Memory B cell (primary cell): ENCODE data around the gene TCF4.
A peak's percentile ranks its signal among the peaks of the same experiment; 100 is the strongest.

Experiments used
- ATAC-seq: fragments of 150-1000 bp; cut with Tn5 transposase; 2 replicates; pipeline ENCODE4 v1.10.0; 2021; ENCODE audit warnings: low read depth, mild to moderate bottlenecking, moderate library complexity
- DNase-seq, 2 donors: peaks; one replicate each; pipeline ENCODE4 v3.0.0; 2022; ENCODE audit warnings: low spot score in 2 of 2
- H3K27ac Mint-ChIP-seq: one replicate; pipeline ENCODE4 v1.8.0; 2022; ENCODE audit warnings: mild to moderate bottlenecking, moderate library complexity, mixed read lengths
- H3K27me3 Mint-ChIP-seq: one replicate; pipeline ENCODE4 v1.8.0; 2022; ENCODE audit warnings: mixed read lengths
- H3K36me3 Mint-ChIP-seq: one replicate; pipeline ENCODE4 v1.8.0; 2022; ENCODE audit warnings: mild to moderate bottlenecking, mixed read lengths
- H3K4me1 Mint-ChIP-seq: one replicate; pipeline ENCODE4 v1.8.0; 2022; ENCODE audit warnings: mixed read lengths
- H3K4me3 Mint-ChIP-seq: one replicate; pipeline ENCODE4 v1.8.0; 2022; ENCODE audit warnings: mild to moderate bottlenecking, moderate library complexity, mixed read lengths
- H3K9me3 Mint-ChIP-seq: one replicate; pipeline ENCODE4 v1.8.0; 2022; ENCODE audit warnings: mixed read lengths

Gene TCF4

GRCh38 chr18:55381277-55381676 lies 206.7 kb downstream of the TCF4 start:
- Mint-ChIP-seq H3K9me3 (peaks cover 6% of the 10 kb centered on the region), H3K36me3 (peaks cover 9% of the 10 kb centered on the region), H3K4me3 (no peak overlapping the region), H3K4me1 (peaks cover 29% of the 10 kb centered on the region), H3K27me3 (no peaks in the 10 kb centered on the region), H3K27ac (no peak overlapping the region)
- DNase-seq (no peak), ATAC-seq (no peak)

DNA sequence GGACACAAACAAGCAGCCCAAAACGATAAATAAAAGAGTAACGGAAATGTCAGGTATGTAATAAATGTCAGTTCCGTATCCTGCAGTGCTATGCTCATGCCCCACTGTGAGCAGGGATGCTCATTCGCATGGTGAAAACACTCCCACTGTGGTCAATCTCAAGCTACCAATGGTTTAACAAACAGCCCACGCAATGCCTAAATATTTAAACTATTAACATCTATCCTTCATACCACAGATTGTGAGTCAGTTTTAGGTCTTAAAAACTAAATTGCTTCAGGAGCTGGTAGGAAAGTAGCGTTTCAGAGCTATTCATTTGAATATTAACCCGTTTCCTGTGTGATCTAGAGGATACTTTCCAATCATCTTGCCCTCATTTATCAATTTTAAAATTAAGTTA lies 207.4 kb downstream of the TCF4 start:
- peaks cover 9% of the 10 kb centered on the region for H3K36me3 Mint-ChIP-seq
- ATAC-seq (no peak), DNase-seq (no peak)
- H3K27ac Mint-ChIP-seq, result no peak overlapping the region
- peaks cover 29% of the 10 kb centered on the region for H3K4me1 Mint-ChIP-seq
- no peaks in the 10 kb centered on the region for H3K27me3 Mint-ChIP-seq
- no peak overlapping the region for H3K4me3 Mint-ChIP-seq
- peaks cover 6% of the 10 kb centered on the region for H3K9me3 Mint-ChIP-seq

DNA sequence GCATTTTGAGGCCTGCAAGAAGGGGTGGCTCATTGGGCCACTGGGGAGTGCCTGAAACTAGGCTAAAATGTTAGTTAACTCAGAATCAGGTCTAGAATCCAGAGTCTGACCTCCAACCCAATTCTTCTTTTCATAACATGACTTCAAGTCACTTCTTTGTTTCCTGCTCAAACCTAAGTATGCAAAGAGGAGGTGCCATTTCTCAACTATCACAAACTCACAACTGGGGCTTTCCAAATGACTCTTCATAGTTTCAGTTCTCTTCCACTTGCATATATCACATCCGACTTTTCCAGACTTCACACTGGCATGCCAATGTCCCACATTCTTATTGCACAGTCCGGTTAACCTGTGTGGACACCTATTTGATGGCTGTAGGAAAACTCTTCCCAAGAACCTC lies 211.6 kb downstream of the TCF4 start:
- Mint-ChIP-seq H3K27me3 (no peaks in the 10 kb centered on the region), H3K4me1 (peaks cover 14% of the 10 kb centered on the region), H3K27ac (peak overlapping the region; percentile 67), H3K36me3 (peaks cover 7% of the 10 kb centered on the region), H3K4me3 (no peak overlapping the region), H3K9me3 (peaks cover 4% of the 10 kb centered on the region)
- DNase-seq (peak in 1 of 2 donors; percentile 31), ATAC-seq (peak; percentile 98)

GRCh38 chr18:55375930-55376329 lies 212.1 kb downstream of the TCF4 start:
- H3K27ac Mint-ChIP-seq, result peak overlapping the region; percentile 67
- peaks cover 4% of the 10 kb centered on the region for H3K9me3 Mint-ChIP-seq
- H3K4me3 Mint-ChIP-seq, result no peak overlapping the region

GRCh38 chr18:55374741-55375140 lies 213.3 kb downstream of the TCF4 start:
- Mint-ChIP-seq H3K27ac (no peak overlapping the region), H3K27me3 (no peaks in the 10 kb centered on the region), H3K36me3 (peaks cover 6% of the 10 kb centered on the region), H3K4me3 (no peak overlapping the region), H3K9me3 (peaks cover 3% of the 10 kb centered on the region), H3K4me1 (peaks cover 15% of the 10 kb centered on the region)
- no peak for DNase-seq
- ATAC-seq, result no peak

More at GRCh38 chr18:55375930-55376329, 212.1 kb downstream of the TCF4 start:
- Mint-ChIP-seq H3K36me3 (peaks cover 7% of the 10 kb centered on the region), H3K27me3 (no peaks in the 10 kb centered on the region), H3K4me1 (peaks cover 14% of the 10 kb centered on the region)
- DNase-seq (no peak), ATAC-seq (peak; percentile 17)

DNA sequence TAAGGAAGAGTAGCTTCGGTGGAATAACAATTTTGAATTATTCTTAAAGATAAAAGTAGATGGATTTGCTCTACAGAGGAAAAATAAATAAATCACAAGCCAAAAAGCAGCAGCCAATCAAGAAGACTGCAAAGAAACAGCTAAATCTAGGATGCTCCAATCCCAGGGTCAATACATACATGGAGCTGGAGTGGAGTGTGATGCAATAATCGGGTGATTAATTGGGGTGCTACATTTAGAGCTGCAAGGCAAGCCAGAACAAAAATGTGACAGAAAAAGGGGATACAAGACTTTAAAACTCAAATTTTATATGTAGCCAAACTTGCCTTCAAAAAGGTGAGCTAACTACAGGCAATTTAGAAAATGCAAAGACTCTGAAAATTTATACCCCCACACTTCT lies 215.8 kb downstream of the TCF4 start:
- Mint-ChIP-seq H3K4me3 (no peak overlapping the region), H3K27ac (no peak overlapping the region), H3K36me3 (peaks cover 5% of the 10 kb centered on the region), H3K4me1 (peaks cover 15% of the 10 kb centered on the region), H3K27me3 (no peaks in the 10 kb centered on the region), H3K9me3 (no peaks in the 10 kb centered on the region)
- ATAC-seq (no peak), DNase-seq (no peak)

DNA sequence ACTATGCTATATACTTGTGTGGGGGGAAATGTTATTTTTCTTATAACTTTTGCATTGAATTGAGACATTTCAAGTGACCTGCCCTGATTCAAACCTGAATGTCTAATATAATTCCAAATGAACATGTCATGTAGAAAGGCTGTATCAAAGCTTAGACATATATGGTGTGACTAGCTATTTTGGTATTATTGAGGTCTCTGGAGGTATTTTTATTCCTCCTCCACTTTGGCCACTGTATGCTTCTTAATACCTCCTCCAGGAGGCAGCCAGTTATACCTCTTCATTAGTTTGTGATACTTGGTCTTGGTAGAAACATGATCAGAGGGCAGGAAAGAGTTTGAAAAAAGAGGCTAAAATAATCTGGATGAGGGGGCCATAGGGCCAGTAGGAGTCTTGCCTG lies 217.1 kb downstream of the TCF4 start:
- no peak for ATAC-seq
- Mint-ChIP-seq H3K27ac (no peak overlapping the region), H3K36me3 (peaks cover 5% of the 10 kb centered on the region), H3K4me1 (peaks cover 9% of the 10 kb centered on the region), H3K9me3 (no peaks in the 10 kb centered on the region), H3K27me3 (no peaks in the 10 kb centered on the region), H3K4me3 (no peak overlapping the region)
- no peak for DNase-seq

- no peaks in the 10 kb centered on the region for H3K9me3 Mint-ChIP-seq
- no peaks in the 10 kb centered on the region for H3K27me3 Mint-ChIP-seq
- ATAC-seq (no peak), DNase-seq (no peak)
- peaks cover 5% of the 10 kb centered on the region for H3K36me3 Mint-ChIP-seq
- H3K4me3 Mint-ChIP-seq, result no peak overlapping the region
- H3K4me1 Mint-ChIP-seq, result peaks cover 9% of the 10 kb centered on the region
- no peak overlapping the region for H3K27ac Mint-ChIP-seq
Observed at GRCh38 chr18:55369346-55369745, 218.6 kb downstream of the TCF4 start.

DNA sequence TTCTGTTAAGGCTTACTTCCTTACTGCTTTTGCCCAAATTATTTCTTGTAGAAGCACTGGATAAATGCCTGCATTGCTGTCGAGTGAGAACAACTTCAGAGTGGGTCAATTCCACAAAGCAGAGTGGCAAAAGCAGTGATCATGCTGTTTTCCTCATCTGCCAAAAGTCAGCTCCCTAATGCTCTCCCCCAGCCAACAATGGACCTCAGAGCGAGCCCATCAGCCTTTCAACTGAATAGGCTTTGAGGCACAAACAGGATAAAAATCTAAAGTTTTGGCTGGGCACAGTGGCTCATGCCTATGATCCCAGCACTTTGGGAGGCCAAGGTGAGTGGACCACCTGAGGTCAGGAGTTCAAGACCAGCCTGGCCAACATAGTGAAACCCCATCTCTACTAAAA lies 222.7 kb downstream of the TCF4 start:
- ATAC-seq (no peak), DNase-seq (no peak)
- Mint-ChIP-seq H3K9me3 (peaks cover 4% of the 10 kb centered on the region), H3K27me3 (no peaks in the 10 kb centered on the region), H3K27ac (no peak overlapping the region), H3K36me3 (peaks cover 8% of the 10 kb centered on the region), H3K4me3 (no peak overlapping the region), H3K4me1 (peaks cover 10% of the 10 kb centered on the region)

DNA sequence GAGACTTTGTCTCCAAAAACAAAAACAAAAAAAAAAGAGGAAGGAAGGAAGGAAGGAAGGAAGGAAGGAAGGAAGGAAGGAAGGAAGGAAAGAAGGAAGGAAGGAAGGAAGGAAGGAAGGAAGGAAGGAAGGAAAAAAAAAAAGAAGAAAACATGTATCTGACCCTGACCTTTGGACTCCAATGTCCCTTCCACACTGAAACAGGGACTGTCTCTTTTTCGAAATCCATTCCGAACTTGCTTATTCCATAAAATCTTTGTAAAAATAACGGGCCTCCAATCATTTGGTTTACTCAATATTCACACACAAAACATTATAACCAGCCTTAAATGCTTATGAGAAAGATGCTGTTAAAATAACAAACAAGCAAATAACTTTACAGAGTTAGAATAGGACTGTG lies 225.7 kb downstream of the TCF4 start:
- peaks cover 13% of the 10 kb centered on the region for H3K4me1 Mint-ChIP-seq
- peaks cover 5% of the 10 kb centered on the region for H3K9me3 Mint-ChIP-seq
- no peaks in the 10 kb centered on the region for H3K27me3 Mint-ChIP-seq
- peaks cover 19% of the 10 kb centered on the region for H3K36me3 Mint-ChIP-seq
- H3K4me3 Mint-ChIP-seq, result no peak overlapping the region
- H3K27ac Mint-ChIP-seq, result no peak overlapping the region
- ATAC-seq, result no peak
- DNase-seq, result no peak

- ATAC-seq (no peak), DNase-seq (no peak)
- H3K4me3 Mint-ChIP-seq, result no peak overlapping the region
- H3K9me3 Mint-ChIP-seq, result peaks cover 5% of the 10 kb centered on the region
- no peaks in the 10 kb centered on the region for H3K27me3 Mint-ChIP-seq
- H3K4me1 Mint-ChIP-seq, result peaks cover 13% of the 10 kb centered on the region
- no peak overlapping the region for H3K27ac Mint-ChIP-seq
- H3K36me3 Mint-ChIP-seq, result peaks cover 19% of the 10 kb centered on the region
Observed at GRCh38 chr18:55361492-55362250, 226.3 kb downstream of the TCF4 start.

DNA sequence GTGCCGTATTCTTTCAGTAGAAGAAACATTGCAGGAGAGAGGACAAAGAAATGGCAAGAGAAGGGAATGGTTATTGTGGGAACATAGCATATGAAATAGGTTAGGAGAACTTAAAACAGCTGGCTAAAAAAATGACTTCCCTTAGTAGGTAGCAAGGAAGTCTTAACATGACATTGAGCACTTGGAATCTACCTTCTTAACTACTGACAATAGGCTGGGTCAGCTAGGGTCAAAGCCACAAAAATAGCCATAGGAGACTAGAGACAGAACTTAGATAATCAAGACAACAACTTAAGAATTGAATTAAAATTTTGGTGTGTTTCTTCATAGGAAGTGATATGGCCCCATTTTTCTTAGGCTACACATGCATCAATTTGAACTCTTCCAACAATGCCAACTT lies 227.9 kb downstream of the TCF4 start:
- no peak for ATAC-seq
- H3K27ac Mint-ChIP-seq, result no peak overlapping the region

DNA sequence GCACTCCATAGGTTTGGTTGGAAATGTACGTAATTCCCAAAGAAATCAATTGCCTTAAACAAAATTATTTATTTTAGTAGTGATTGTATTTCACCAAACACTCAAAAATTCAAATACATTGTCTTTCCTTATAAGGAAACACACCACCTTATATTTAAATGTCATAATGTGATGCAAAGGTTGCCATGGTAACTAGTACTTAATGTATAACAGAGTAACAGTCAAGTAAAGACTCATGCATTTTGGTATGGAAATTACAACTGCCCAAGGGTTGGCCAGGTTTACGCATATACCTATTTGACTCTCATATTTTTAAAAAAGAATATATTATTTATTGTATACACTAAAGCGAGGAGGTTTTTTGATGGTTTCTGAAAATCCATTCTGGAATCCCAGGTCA lies 231.2 kb downstream of the TCF4 start:
- peaks cover 12% of the 10 kb centered on the region for H3K4me1 Mint-ChIP-seq
- peaks cover 17% of the 10 kb centered on the region for H3K36me3 Mint-ChIP-seq
- no peak for ATAC-seq

More for the DNA sequence above, 227.9 kb downstream of the TCF4 start:
- DNase-seq, result no peak
- Mint-ChIP-seq H3K9me3 (peaks cover 5% of the 10 kb centered on the region), H3K4me3 (no peak overlapping the region), H3K4me1 (peaks cover 13% of the 10 kb centered on the region), H3K27me3 (no peaks in the 10 kb centered on the region), H3K36me3 (peaks cover 19% of the 10 kb centered on the region)

GRCh38 chr18:55355223-55355622 lies 232.8 kb downstream of the TCF4 start:
- H3K4me3 Mint-ChIP-seq, result no peak overlapping the region
- peaks cover 2% of the 10 kb centered on the region for H3K9me3 Mint-ChIP-seq
- ATAC-seq, result no peak
- no peak overlapping the region for H3K27ac Mint-ChIP-seq
- peaks cover 12% of the 10 kb centered on the region for H3K36me3 Mint-ChIP-seq
- no peak for DNase-seq
- no peaks in the 10 kb centered on the region for H3K27me3 Mint-ChIP-seq
- H3K4me1 Mint-ChIP-seq, result peaks cover 6% of the 10 kb centered on the region

More for the DNA sequence above, 231.2 kb downstream of the TCF4 start:
- Mint-ChIP-seq H3K9me3 (peaks cover 2% of the 10 kb centered on the region), H3K27ac (no peak overlapping the region), H3K4me3 (no peak overlapping the region), H3K27me3 (no peaks in the 10 kb centered on the region)
- DNase-seq, result no peak

DNA sequence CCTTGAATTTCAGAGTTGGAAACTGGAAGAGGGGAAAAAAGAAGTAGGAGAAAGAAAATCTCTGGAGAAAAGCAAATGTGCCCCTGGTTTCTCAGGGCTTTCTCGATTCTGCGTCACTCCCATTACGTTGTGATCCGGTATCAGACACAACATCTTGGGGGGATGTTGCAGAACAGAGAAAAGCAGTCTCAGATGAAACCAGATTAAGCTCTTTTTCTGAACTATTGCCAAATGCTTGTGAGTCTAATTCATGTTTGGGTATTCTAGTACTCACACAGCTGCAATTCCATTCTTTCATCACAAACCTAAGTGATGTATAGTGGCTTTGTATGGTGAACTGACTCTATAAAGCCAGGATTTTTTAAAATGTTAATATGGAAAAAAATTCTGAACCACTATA lies 233.2 kb downstream of the TCF4 start:
- Mint-ChIP-seq H3K4me3 (no peak overlapping the region), H3K9me3 (peaks cover 2% of the 10 kb centered on the region), H3K4me1 (peaks cover 10% of the 10 kb centered on the region), H3K36me3 (peaks cover 8% of the 10 kb centered on the region), H3K27ac (no peak overlapping the region), H3K27me3 (no peaks in the 10 kb centered on the region)
- ATAC-seq (no peak), DNase-seq (no peak)
